ENCODE data around the gene PFDN4. TPM values are rescaled to one million over a fixed set of nuclear protein-coding genes. Genes with fewer than 3 reads are reported as not detected.
"Not testable (repeated sequence)": the region's sequence is repeated elsewhere in the genome, so short reads cannot be mapped to it uniquely, and the experiment has no call there.

The PFDN4 gene
- polyA plus RNA-seq, 6 donors from 2014 or later: 39.2 to 66.3 (median 61.9) TPM

DNA sequence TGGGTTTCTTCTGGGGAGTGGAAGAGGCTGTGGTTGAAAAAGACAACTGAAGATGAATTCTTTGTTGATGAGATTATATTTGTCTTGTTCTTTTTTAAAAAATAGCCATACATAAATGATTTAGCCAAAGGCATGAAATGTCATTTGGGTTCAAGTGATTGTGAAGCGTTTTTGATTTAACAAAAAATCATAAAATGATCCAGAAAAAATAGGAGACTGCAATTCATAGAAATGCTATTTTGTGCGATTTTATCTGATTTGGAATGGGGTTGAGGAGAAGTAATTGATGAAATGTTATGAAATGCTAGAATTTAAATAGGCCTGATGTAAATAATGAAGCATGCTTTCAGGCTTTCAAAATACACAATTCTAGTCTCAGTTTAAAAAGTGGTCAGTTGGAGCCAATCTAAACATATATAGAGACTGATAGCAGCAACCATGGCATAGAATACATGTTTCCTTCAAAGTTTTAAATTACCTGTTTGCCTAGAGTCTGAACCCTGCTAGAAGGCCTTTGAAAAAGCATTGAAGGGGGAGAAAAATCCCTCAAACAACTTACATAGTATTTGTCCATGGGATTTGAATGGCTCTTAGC, 21.8 kb downstream of the PFDN4 start:
- H3K36me3 Mint-ChIP-seq: peaks cover 0 to 6% of the 10 kb centered on the region in 2 donors
- H3K9me3 Mint-ChIP-seq: peaks cover 13 to 29% (median 20%) of the 10 kb centered on the region in 7 donors
- no peak for ATAC-seq (ENCODE audit: low read depth in 2 of 2)
- no peak for DNase-seq
- peaks cover 0 to 4% (median 3%) of the 10 kb centered on the region in 3 donors for H3K27me3 Mint-ChIP-seq
- no peak overlapping the region for H3K27ac Mint-ChIP-seq
- peaks cover 11 to 12% (median 11%) of the 10 kb centered on the region in 3 donors for H3K4me1 Mint-ChIP-seq
- no peak overlapping the region for H3K4me3 Mint-ChIP-seq

GRCh38 chr20:54231036-54231435, 23.1 kb downstream of the PFDN4 start:
- Mint-ChIP-seq H3K27me3 (peaks cover 12 to 16% (median 12%) of the 10 kb centered on the region in 3 donors), H3K4me3 (no peak overlapping the region), H3K9me3 (peaks cover 13 to 33% (median 20%) of the 10 kb centered on the region in 7 donors), H3K27ac (no peak overlapping the region), H3K36me3 (peaks cover 0 to 6% of the 10 kb centered on the region in 2 donors), H3K4me1 (peaks cover 11 to 12% (median 11%) of the 10 kb centered on the region in 3 donors)
- ATAC-seq (ENCODE audit: low read depth in 2 of 2) (no peak), DNase-seq (no peak)

GRCh38 chr20:54234991-54235390, 27.1 kb downstream of the PFDN4 start:
- DNase-seq (no peak), ATAC-seq (ENCODE audit: low read depth in 2 of 2) (no peak)
- Mint-ChIP-seq H3K4me3 (no peak overlapping the region), H3K27ac (no peak overlapping the region), H3K9me3 (peaks cover 3 to 17% (median 12%) of the 10 kb centered on the region in 7 donors), H3K4me1 (no peaks in the 10 kb centered on the region), H3K36me3 (no peaks in the 10 kb centered on the region), H3K27me3 (peaks cover 33 to 49% (median 40%) of the 10 kb centered on the region in 3 donors)

DNA sequence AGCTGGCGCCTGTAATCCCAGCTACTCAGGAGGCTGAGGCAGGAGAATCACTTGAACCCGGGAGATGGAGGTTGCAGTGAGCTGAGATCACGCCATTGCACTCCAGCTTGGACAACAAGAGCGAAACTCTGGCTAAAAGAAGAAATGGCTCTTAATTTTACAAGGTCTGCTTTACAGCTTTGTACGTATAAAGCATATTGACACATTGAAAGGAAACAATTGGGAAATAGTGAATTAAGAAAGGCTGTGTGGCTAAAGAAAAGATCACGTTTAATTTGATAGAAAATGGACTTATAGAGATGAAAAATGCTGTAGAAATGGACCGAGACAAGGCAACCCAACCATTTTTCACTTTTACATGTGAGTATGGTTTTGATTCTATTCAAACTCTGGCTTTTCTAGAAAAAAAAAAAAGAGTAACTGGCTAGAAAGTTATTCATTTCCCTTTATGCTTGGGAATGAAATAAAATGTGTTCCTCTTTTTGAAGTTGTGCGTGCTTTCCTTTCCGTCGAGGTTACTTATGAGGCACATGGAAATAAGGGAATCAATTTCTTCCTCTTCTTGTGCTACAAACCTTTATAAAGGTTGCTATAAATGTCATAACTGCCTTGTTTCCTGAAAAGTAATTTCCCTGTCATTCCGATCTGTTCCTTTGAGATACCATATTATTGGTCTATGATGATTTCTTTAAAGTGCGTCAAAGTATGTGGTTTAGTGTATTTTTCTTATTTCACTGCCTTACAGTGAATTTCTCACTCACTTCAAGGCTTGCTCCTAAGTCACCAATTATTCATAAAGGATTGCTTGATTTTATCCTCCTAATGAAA, 29.4 kb downstream of the PFDN4 start:
- H3K4me3 Mint-ChIP-seq: no peak overlapping the region
- DNase-seq (no peak), ATAC-seq (ENCODE audit: low read depth in 2 of 2) (no peak)
- no peaks in the 10 kb centered on the region for H3K36me3 Mint-ChIP-seq
- peaks cover 2 to 9% (median 7%) of the 10 kb centered on the region in 7 donors for H3K9me3 Mint-ChIP-seq
- H3K4me1 Mint-ChIP-seq: no peaks in the 10 kb centered on the region
- H3K27ac Mint-ChIP-seq: no peak overlapping the region
- H3K27me3 Mint-ChIP-seq: peaks cover 29 to 51% (median 40%) of the 10 kb centered on the region in 3 donors

DNA sequence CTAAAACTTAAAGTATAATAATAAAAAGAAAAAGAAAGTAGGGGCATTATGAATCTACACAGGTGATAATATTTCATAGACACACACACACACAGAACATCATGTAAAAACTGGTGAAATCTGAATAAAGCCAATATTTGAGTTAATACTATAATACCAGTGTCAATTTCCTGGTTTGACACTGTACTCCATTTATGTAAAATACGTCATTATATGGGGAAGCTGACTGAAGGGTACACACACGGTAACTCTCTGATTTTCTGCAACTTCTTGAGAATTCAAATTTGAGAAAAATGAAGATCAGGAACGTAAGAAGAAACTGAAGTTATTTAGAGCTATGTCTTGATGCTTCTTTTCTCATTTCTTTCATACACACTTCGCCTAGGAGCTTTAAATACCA, 36.2 kb downstream of the PFDN4 start:
- no peak overlapping the region for H3K4me3 Mint-ChIP-seq
- H3K27ac Mint-ChIP-seq: no peak overlapping the region
- DNase-seq: no peak

GRCh38 chr20:54248705-54249104, 40.8 kb downstream of the PFDN4 start:
- not testable (repeated sequence) for DNase-seq; H3K27ac Mint-ChIP-seq; H3K4me1 Mint-ChIP-seq; H3K36me3 Mint-ChIP-seq; H3K4me3 Mint-ChIP-seq; ATAC-seq (ENCODE audit: low read depth in 2 of 2)
- H3K27me3 Mint-ChIP-seq: peaks cover 0 to 12% (median 0%) of the 10 kb centered on the region in 3 donors
- peaks cover 0 to 38% (median 9%) of the 10 kb centered on the region in 7 donors for H3K9me3 Mint-ChIP-seq

More for the DNA sequence above, 36.2 kb downstream of the PFDN4 start:
- no peaks in the 10 kb centered on the region for H3K36me3 Mint-ChIP-seq
- H3K4me1 Mint-ChIP-seq: no peaks in the 10 kb centered on the region
- ATAC-seq (ENCODE audit: low read depth in 2 of 2): no peak
- peaks cover 0 to 21% (median 3%) of the 10 kb centered on the region in 3 donors for H3K27me3 Mint-ChIP-seq
- peaks cover 0 to 32% (median 9%) of the 10 kb centered on the region in 7 donors for H3K9me3 Mint-ChIP-seq

- no peak for DNase-seq
- H3K9me3 Mint-ChIP-seq: peaks cover 0 to 27% (median 8%) of the 10 kb centered on the region in 7 donors
- H3K36me3 Mint-ChIP-seq: no peaks in the 10 kb centered on the region
- H3K4me1 Mint-ChIP-seq: no peaks in the 10 kb centered on the region
- H3K27ac Mint-ChIP-seq: no peak overlapping the region
- H3K4me3 Mint-ChIP-seq: no peak overlapping the region
- ATAC-seq (ENCODE audit: low read depth in 2 of 2): no peak
- H3K27me3 Mint-ChIP-seq: peaks cover 0 to 11% (median 0%) of the 10 kb centered on the region in 3 donors
Observed at GRCh38 chr20:54250691-54251090, 42.8 kb downstream of the PFDN4 start.

DNA sequence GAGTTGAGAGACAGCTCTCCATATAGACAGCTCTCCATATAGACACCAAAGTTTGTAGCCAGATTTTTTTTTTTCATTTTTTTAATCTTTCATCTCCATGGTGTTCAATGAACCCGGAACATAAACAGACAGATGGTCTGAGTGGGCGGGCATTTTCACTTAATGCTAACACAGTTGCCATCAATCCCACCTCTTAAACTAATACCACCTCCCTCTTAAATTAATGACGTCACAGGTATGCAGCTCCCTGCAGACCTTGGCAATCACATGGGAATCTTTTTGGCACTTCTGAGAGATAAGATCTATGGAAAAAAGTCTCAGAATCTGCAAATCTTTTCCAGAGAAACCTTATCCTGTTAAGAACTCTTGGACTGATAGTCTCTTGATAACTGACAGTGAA, 43.2 kb downstream of the PFDN4 start:
- H3K4me3 Mint-ChIP-seq: no peak overlapping the region
- DNase-seq: no peak
- no peak for ATAC-seq (ENCODE audit: low read depth in 2 of 2)
- no peaks in the 10 kb centered on the region for H3K36me3 Mint-ChIP-seq
- peaks cover 0 to 10% (median 0%) of the 10 kb centered on the region in 3 donors for H3K27me3 Mint-ChIP-seq
- no peak overlapping the region for H3K27ac Mint-ChIP-seq
- H3K9me3 Mint-ChIP-seq: peaks cover 0 to 27% (median 8%) of the 10 kb centered on the region in 7 donors
- no peaks in the 10 kb centered on the region for H3K4me1 Mint-ChIP-seq

DNA sequence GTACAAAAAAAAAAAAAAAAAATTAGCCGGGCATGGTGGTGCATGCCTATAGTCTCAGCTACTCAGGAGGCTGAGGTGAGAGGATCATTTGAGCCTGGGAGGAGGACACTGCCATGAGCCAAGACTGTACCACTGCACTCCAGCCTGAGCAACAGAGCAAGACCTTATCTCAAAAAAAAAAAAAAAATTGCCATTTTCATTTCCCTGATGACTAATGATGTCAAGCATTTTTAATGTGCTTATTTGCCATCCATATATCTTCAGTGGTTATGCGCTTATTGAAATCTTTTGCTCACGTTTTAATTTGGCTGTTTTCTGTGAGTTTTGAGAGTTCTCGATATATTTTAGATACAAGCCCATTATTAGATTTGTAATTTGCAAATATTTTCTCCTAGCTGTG, 46.7 kb downstream of the PFDN4 start:
- Mint-ChIP-seq H3K36me3 (no peaks in the 10 kb centered on the region), H3K27me3 (peaks cover 5 to 12% (median 6%) of the 10 kb centered on the region in 3 donors), H3K4me1 (no peaks in the 10 kb centered on the region), H3K4me3 (no peak overlapping the region), H3K27ac (no peak overlapping the region), H3K9me3 (peaks cover 0 to 5% (median under 1%) of the 10 kb centered on the region in 7 donors)
- DNase-seq (no peak), ATAC-seq (ENCODE audit: low read depth in 2 of 2) (no peak)

DNA sequence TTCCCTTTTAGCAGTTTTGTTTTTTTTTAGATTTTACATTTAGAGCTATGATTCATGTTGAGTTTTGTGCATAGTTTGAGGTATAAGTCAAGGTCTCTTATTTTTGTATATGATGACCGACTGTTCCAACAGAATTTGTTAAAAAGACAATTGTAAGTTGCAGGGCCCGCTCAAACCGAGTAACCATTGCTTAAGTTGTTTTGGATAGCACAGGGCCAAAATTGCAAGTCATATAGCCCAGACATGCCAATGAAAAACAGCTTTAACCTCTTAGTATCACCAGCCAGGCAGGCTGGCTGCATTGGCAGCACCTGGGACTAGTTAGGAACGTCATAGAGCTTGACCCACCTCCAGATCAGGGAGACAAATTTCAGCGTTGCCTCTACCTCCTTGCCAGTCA, 47.3 kb downstream of the PFDN4 start:
- H3K27me3 Mint-ChIP-seq: peaks cover 5 to 12% (median 6%) of the 10 kb centered on the region in 3 donors
- no peak overlapping the region for H3K4me3 Mint-ChIP-seq
- peaks cover 0 to 5% (median 0%) of the 10 kb centered on the region in 7 donors for H3K9me3 Mint-ChIP-seq
- no peaks in the 10 kb centered on the region for H3K4me1 Mint-ChIP-seq
- H3K36me3 Mint-ChIP-seq: no peaks in the 10 kb centered on the region
- ATAC-seq (ENCODE audit: low read depth in 2 of 2): no peak
- no peak overlapping the region for H3K27ac Mint-ChIP-seq
- no peak for DNase-seq

- peaks cover 5 to 12% (median 6%) of the 10 kb centered on the region in 3 donors for H3K27me3 Mint-ChIP-seq
- ATAC-seq (ENCODE audit: low read depth in 2 of 2): no peak
- H3K9me3 Mint-ChIP-seq: peaks cover 0 to under 1% (median 0%) of the 10 kb centered on the region in 7 donors
- DNase-seq: no peak
- no peak overlapping the region for H3K4me3 Mint-ChIP-seq
- no peak overlapping the region for H3K27ac Mint-ChIP-seq
- H3K36me3 Mint-ChIP-seq: no peaks in the 10 kb centered on the region
- H3K4me1 Mint-ChIP-seq: no peaks in the 10 kb centered on the region
Observed at GRCh38 chr20:54256202-54256601, 48.3 kb downstream of the PFDN4 start.

- Mint-ChIP-seq H3K9me3 (no peaks in the 10 kb centered on the region), H3K36me3 (no peaks in the 10 kb centered on the region), H3K4me1 (no peaks in the 10 kb centered on the region), H3K27me3 (peaks cover 5 to 12% (median 6%) of the 10 kb centered on the region in 3 donors), H3K4me3 (no peak overlapping the region), H3K27ac (no peak overlapping the region)
- DNase-seq (no peak), ATAC-seq (ENCODE audit: low read depth in 2 of 2) (no peak)
Observed at GRCh38 chr20:54257071-54257816, 49.4 kb downstream of the PFDN4 start.

GRCh38 chr20:54260116-54260515, 52.2 kb downstream of the PFDN4 start:
- Mint-ChIP-seq H3K4me1 (no peaks in the 10 kb centered on the region), H3K27me3 (peaks cover 5 to 12% (median 6%) of the 10 kb centered on the region in 3 donors), H3K27ac (no peak overlapping the region), H3K36me3 (no peaks in the 10 kb centered on the region), H3K9me3 (no peaks in the 10 kb centered on the region), H3K4me3 (no peak overlapping the region)
- DNase-seq (no peak), ATAC-seq (ENCODE audit: low read depth in 2 of 2) (no peak)

Data from naive B cell (primary cell).